GM12892 (cell line): ENCODE data around the gene ITGAE.

Source experiments
- POLR2A ChIP-seq: IDR thresholded peaks from 2 replicates; pipeline ENCODE4 v1.6.1; 2011; ENCODE audit warnings: low read depth, low read length, control low read depth
- POLR2AphosphoS5 ChIP-seq: IDR thresholded peaks from 2 replicates; pipeline ENCODE4 v1.6.1; 2011; ENCODE audit warnings: low read depth, low read length, control low read depth

- TF ChIP-seq POLR2AphosphoS5 (no peak), POLR2A (no peak)
Observed at GRCh38 chr17:3723188-3723555, 77.8 kb downstream of the ITGAE start.
